ENCODE data around the gene EVPLL. TPM values are rescaled to one million over a fixed set of nuclear protein-coding genes. Genes with fewer than 3 reads are reported as not detected.

The EVPLL gene
- total and polyA plus RNA-seq, 2 donors (not counting 1 experiment from before 2014, with no cell fraction given) = not detected

- CTCF ChIA-PET = no interaction called here
- WGBS (ENCODE audit: insufficient coverage) = no CpG with 5 or more reads among the region's 6 CpGs
Observed at GRCh38 chr17:18364166-18364565, 13.4 kb upstream of the EVPLL start.

GRCh38 chr17:18368946-18369345 lies 8.6 kb upstream of the EVPLL start:
- Histone ChIP-seq H3K9me3 (ENCODE audit: control extremely low read depth in 1 of 3, control insufficient read depth in 2 of 3, insufficient read depth in 1 of 3, low read length in 2 of 3) (no peaks in the 10 kb centered on the region), H3K4me3 (ENCODE audit: control extremely low read depth in 1 of 5, extremely low read depth in 1 of 5, insufficient read depth in 1 of 5, low read depth in 2 of 5, low read length in 4 of 5) (no peak overlapping the region), H3K4me1 (ENCODE audit: control insufficient read depth in 2 of 2, insufficient read depth in 2 of 2, low read length in 2 of 2) (peaks cover 0 to 2% of the 10 kb centered on the region in 2 donors), H3K36me3 (replicated peaks in 1 of 2; ENCODE audit: control extremely low read depth in 1 of 2, control insufficient read depth in 1 of 2, extremely low read depth in 1 of 2, insufficient read depth in 2 of 2, low read length in 1 of 2) (no peaks in the 10 kb centered on the region), H3K9ac (ENCODE audit: low read length) (no peak overlapping the region), H4K20me1 (ENCODE audit: control insufficient read depth, insufficient read depth, low read length, poor library complexity, severe bottlenecking) (no peaks in the 10 kb centered on the region), H2AFZ (ENCODE audit: insufficient read depth, low read depth, low read length, poor library complexity, severe bottlenecking) (no peak overlapping the region), H3K79me2 (ENCODE audit: control insufficient read depth, insufficient read depth, low read length) (no peaks in the 10 kb centered on the region), H3K4me2 (replicated peaks; ENCODE audit: low read depth, low read length, poor library complexity, severe bottlenecking) (no peak overlapping the region), H3K27me3 (replicated peaks in 1 of 4; ENCODE audit: control extremely low read depth in 1 of 4, control insufficient read depth in 3 of 4, insufficient read depth in 4 of 4, low read length in 3 of 4) (peaks cover 0 to 3% (median 2%) of the 10 kb centered on the region in 4 experiments), H3K27ac (ENCODE audit: low read length in 2 of 2) (no peak overlapping the region)
- CTCF ChIA-PET = no interaction called here
- Mint-ChIP-seq H3K4me1 (no peaks in the 10 kb centered on the region), H3K27me3 (peaks cover 8% of the 10 kb centered on the region), H3K27ac (no peak overlapping the region), H3K4me3 (no peak overlapping the region), H3K9me3 (ENCODE audit: insufficient read depth) (no peaks in the 10 kb centered on the region)
- ATAC-seq (ENCODE audit: low read depth) = no peak
- POLR2A ChIA-PET = no interaction called here
- no peak for TF ChIP-seq EZH2 (IDR thresholded peaks at IDR 0.05; ENCODE audit: borderline replicate concordance, insufficient read depth, low read depth, low read length, poor library complexity, severe bottlenecking)
- intact Hi-C loops (cut with micrococcal nuclease) = no loop called here
- DNase-seq = no peak
- no CpG with 5 or more reads among the region's 8 CpGs for WGBS (ENCODE audit: insufficient coverage)

More at GRCh38 chr17:18364166-18364565, 13.4 kb upstream of the EVPLL start:
- POLR2A ChIA-PET = interaction anchor here (0.7 to 1.1 kb wide), 3 partner anchors 50 to 700 kb away, joined by 3 to 4 read pairs (median 3); partner anchors contain the start of gene TOP3A
- Histone ChIP-seq H3K27ac (ENCODE audit: low read length in 2 of 2) (no peak overlapping the region), H3K4me2 (replicated peaks; ENCODE audit: low read depth, low read length, poor library complexity, severe bottlenecking) (peak overlapping the region; percentile 94), H3K4me1 (ENCODE audit: control insufficient read depth in 2 of 2, insufficient read depth in 2 of 2, low read length in 2 of 2) (peaks cover 5 to 14% of the 10 kb centered on the region in 2 donors), H2AFZ (ENCODE audit: insufficient read depth, low read depth, low read length, poor library complexity, severe bottlenecking) (peak overlapping the region; percentile 98), H3K79me2 (ENCODE audit: control insufficient read depth, insufficient read depth, low read length) (peaks cover 5% of the 10 kb centered on the region), H3K9me3 (ENCODE audit: control extremely low read depth in 1 of 3, control insufficient read depth in 2 of 3, insufficient read depth in 1 of 3, low read length in 2 of 3) (no peaks in the 10 kb centered on the region), H3K4me3 (ENCODE audit: control extremely low read depth in 1 of 5, extremely low read depth in 1 of 5, insufficient read depth in 1 of 5, low read depth in 2 of 5, low read length in 4 of 5) (no peak overlapping the region), H4K20me1 (ENCODE audit: control insufficient read depth, insufficient read depth, low read length, poor library complexity, severe bottlenecking) (no peaks in the 10 kb centered on the region), H3K36me3 (replicated peaks in 1 of 2; ENCODE audit: control extremely low read depth in 1 of 2, control insufficient read depth in 1 of 2, extremely low read depth in 1 of 2, insufficient read depth in 2 of 2, low read length in 1 of 2) (no peaks in the 10 kb centered on the region), H3K27me3 (replicated peaks in 1 of 4; ENCODE audit: control extremely low read depth in 1 of 4, control insufficient read depth in 3 of 4, insufficient read depth in 4 of 4, low read length in 3 of 4) (no peaks in the 10 kb centered on the region), H3K9ac (ENCODE audit: low read length) (no peak overlapping the region)
- Mint-ChIP-seq H3K27me3 (no peaks in the 10 kb centered on the region), H3K9me3 (ENCODE audit: insufficient read depth) (no peaks in the 10 kb centered on the region), H3K4me3 (no peak overlapping the region), H3K4me1 (peaks cover 14% of the 10 kb centered on the region), H3K27ac (no peak overlapping the region)
- DNase-seq (no peak), ATAC-seq (ENCODE audit: low read depth) (no peak)
- intact Hi-C loops (cut with micrococcal nuclease) = no loop called here
- no peak for TF ChIP-seq CTCF (IDR thresholded peaks at IDR 0.05)
- TF ChIP-seq EZH2 (IDR thresholded peaks at IDR 0.05; ENCODE audit: borderline replicate concordance, insufficient read depth, low read depth, low read length, poor library complexity, severe bottlenecking) = no peak

Measured in B cell (primary cell).